Stimulated activated CD4-positive, alpha-beta T cell treated with anti-CD3 and anti-CD28 coated beads, TNF-alpha, amount 100 ng/mL, for 1 hour (primary cell): Measurements from ENCODE around the gene PROCA1.
"Not testable (repeated sequence)": the region's sequence is repeated elsewhere in the genome, so short reads cannot be mapped to it uniquely, and the experiment has no call there.

Experiments
- DNase-seq, 3 donors: peaks; one replicate each; pipeline ENCODE4 v3.0.0-alpha.2; 2020; ENCODE audit warnings: low read depth in 3 of 3, low spot score in 1 of 3

PROCA1 gene

DNA sequence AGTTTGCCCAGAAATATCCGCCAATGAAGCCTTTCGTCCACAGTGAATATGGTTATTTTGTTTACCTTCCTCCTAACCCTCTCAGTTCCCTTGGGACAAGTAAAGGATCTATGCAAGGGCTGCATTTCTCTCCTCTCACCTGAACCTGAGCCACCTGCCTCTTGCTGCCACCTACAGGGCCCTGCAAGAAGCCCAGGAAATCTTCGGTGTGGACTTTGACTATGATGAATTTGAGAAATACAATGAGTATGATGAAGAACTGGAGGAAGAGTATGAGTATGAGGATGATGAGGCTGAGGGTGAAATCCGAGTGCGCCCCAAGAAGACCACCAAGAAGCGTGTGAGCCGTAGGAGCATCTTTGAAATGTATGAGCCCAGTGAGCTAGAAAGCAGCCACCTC is 35.7 kb downstream of the PROCA1 start:
- DNase-seq, result no peak

GRCh38 chr17:28675490-28675889 is 36.2 kb downstream of the PROCA1 start:
- no peak for DNase-seq

- no peak for DNase-seq
These were observed 41.8 kb downstream of the PROCA1 start for GRCh38 chr17:28669918-28670317.

DNA sequence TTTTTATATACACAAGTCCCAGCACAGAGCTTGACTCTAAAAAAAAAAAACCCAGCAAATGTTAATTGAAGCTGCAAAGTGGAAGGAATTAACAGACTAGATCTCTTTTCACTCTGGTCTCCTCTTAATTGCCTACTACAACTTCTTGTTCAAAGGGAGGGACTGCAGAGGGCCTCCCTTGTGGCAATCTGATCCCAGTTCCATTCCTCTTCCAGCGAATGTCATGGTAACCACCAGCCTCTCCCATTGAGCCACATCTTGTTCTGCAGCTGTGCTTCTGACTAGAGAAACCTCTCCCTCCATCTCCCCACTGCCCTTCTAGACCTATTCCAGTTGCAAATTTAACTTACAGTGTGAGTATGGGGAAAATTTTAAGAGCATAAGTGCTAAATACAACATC is 43.8 kb downstream of the PROCA1 start:
- DNase-seq, result no peak

DNA sequence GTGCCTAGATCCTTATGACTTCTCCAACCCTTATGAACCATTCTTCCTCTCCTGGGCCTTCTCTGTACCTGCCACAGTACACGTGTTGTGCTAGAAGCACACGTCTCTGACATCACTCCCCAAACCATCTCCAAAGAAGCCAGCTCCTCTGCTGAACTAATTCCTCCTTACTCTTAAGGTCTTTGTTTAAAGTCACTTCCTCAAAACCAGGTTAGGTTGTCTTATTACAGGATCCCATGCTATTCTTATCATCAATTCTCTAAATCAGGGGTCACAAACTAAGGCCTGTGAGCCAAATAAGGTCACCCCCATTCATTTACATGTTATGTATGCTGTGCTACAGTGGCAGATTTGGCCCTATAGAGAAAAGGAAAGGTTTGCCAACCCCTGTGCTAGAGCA is 45.7 kb downstream of the PROCA1 start:
- DNase-seq, result no peak

DNA sequence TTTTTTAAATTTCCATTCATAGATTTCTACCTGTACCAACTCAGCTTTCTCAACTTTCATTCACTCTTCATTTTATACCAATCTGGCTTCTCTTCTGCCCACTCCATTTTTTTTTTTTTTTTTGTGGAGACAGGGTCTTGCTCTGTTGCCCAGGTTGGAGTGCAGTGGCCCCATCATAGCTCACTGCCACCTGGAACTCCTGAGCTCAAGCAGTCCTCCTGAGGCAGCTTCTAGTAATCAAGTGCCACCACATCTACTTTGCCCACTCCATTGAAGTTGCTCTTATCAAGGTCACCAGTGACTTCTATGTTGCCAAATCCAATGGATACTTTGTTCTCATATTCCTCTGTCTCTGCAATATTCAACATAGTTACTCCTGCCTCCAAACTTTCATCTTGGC is 48.0 kb downstream of the PROCA1 start:
- no peak for DNase-seq

DNA sequence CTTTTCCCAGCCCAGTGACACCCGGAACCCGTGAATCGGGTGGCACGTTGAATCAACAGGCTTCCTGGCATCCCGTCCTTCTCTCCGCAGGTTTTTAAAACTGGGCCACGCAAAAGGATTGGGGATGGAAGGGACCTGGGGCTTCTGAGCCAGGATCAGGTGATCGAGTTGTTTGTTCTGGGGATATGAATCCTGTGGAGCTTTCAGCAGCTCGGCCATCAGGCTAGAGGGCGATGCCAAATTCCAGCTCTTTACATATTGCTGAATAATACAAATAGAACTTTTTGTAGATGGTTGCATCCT is 49.2 kb downstream of the PROCA1 start:
- DNase-seq, result no peak

DNA sequence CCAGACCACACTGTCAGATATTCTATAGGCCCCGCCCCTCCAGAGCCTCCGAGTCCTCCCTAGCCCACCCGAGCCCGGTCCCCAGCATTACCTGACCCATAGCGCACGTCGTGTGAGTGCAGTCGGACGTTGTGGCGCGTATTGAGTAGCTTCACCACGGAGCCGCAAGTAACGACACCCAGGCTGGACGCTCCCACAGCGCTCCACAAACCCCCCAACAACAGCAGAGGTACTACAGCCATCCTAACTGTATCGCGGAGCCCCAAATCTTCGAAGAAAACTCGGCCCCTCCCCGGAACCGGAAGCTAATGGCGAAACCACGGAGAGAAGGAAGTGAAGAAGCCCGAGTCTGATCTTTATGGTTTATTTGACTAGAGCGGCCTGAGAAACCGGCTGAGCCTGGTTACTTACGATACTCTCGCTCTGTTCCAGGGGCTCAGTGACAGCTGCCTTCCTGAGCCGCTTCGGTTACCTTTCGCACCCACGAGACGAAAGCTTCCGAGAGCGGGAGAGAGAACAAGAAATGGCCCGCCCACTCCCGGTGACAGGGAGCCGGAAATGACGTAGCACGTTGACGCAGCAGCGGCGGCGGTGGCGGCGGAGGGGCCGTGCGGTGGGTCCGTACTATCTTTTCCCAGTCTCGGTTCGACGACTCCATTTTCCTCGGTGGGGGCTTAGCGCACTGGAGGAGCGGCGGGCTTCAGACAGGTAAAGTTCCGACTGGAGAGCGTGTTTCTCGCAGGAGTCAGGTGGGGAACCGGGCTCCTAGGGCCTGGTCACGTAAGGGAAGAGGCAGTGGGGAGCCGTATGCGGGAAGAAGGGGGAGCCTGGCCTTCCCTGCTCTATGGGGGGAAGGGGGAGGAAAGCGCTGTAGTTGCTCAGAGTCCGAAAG is 49.8 kb downstream of the PROCA1 start, which contains the start of the genes SDF2 and SUPT6H:
Gene SDF2 (minus strand): TSS at position 272 of the 892 bp plus-strand sequence. CDS start 30 bp downstream, at position 242.
Gene SUPT6H (plus strand): TSS at position 571 of the 892 bp plus-strand sequence. CDS start 11,197 bp downstream, outside the sequence.
- peak; percentile 66 to 95 (median 80) for DNase-seq

DNA sequence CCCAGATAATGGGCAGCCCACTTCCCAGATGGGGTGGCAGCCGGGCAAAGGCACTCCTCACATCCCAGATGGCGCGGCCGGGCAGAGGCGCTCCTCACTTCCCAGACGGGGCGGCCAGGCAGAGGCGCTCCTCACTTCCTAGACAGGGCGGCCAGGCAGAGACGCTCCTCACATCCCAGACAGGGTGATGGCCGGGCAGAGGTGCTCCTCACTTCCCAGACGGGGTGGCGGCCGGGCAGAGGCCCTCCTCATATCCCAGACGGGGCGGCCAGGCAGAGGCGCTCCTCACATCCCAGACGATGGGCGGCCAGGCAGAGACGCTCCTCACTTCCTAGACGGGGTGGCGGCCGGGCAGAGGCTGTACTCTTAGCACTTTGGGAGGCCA is 52.2 kb downstream of the PROCA1 start:
- not testable (repeated sequence) for DNase-seq

- DNase-seq, result not testable (repeated sequence)
These were observed 52.8 kb downstream of the PROCA1 start for GRCh38 chr17:28658766-28659496.

DNA sequence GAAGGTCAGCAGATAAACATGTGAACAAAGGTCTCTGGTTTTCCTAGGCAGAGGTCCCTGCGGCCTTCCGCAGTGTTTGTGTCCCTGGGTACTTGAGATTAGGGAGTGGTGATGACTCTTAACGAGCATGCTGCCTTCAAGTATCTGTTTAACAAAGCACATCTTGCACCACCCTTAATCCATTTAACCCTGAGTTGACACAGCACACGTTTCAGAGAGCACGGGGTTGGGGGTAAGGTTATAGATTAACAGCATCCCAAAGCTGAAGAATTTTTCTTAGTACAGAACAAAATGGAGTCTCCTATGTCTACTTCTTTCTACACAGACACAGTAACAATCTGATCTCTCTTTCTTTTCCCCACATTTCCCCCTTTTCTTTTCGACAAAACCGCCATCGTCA is 53.3 kb downstream of the PROCA1 start:
- DNase-seq, result not testable (repeated sequence)

- no peak for DNase-seq
These were observed 53.9 kb downstream of the PROCA1 start for GRCh38 chr17:28657756-28658155.

DNA sequence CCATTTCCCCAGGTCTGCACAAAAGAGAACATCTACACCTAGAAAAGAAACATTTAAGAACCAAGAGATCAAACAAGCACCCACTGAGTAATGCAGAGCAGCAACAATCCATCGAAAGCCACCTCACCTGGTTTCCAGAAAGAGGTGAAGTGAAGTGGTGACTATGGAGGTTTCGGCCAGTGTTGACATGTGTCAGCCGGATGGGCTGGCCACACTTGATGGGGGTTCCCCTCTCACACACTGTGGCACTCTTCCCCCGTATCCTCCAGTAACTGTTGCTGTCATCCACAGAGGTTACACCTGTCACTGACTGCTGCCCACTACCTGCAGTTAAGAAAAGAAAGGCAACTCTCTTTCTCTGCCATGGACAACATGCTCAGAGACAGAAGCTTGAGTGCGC is 56.5 kb downstream of the PROCA1 start:
- no peak for DNase-seq
